HG02623 (cell line): ENCODE data around the gene KRTAP10-8.
"Not testable (repeated sequence)": the region's sequence is repeated elsewhere in the genome, so short reads cannot be mapped to it uniquely, and the experiment has no call there.

Experiments used
- ATAC-seq: cut with Tn5 transposase; IDR thresholded peaks from one replicate; pipeline ENCODE4 v1.9.1; 2021; ENCODE audit warnings: moderate library complexity; ENCODE audit not compliant: unreplicated experiment

The KRTAP10-8 gene

DNA sequence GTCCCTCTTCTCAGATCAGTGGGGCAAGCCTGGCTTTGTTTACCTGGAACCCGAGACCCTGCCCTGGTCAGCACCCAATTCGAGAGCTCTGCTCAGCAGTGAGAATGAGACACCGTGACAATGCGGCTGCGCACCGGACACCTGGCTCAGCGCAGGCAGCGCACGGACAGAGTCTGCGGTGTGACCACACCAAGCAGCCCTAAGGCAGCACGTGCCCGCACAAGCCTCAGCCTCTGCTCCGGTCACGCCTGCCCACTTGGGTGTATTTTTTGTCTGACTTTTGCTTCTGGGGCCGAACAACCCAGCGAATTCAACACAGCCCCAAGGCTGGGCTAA, 4.7 kb downstream of the KRTAP10-8 start:
- ATAC-seq = no peak

DNA sequence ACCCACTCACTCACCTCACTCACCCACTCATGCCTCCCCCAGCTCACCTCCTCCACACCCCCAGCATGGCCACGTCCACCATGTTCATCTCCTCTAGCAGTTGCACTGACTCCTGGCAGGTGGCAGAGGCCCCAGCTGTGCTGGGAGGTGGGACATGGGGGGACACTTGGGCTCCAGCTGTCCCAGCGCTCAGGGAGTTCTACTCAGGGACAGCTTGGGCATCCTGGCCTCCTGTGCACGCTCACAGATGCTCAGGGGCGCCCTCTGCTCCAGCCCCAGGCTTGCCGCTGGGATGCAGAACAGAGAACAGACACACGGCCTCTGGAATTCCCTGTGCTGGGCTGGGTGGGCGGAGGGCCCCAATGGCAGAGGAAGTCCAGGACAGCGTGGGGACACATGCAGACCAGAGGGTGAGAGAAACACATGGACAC, 5.2 kb downstream of the KRTAP10-8 start:
- ATAC-seq = no peak

DNA sequence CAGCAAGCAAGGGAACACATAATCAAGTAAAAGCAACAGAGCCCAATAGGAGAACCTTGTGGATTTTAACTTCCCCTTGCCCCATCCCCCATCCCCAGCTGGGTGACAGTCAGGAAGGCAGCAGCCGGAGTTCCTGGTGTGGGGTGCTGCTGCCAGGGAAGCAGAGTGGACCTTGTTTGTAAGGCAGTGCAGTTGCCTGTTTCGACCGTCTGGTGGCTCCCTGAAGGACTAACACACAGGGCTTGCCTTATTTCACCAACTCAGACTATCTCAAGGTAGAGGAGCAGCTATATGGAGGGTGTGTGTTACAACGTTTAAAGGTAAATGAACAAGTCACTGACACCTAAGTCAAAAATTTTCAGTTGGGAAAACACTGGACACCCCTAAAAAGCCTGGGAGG, 6.6 kb downstream of the KRTAP10-8 start:
- no peak for ATAC-seq

- ATAC-seq = no peak
Observed at GRCh38 chr21:44618909-44619308, 7.0 kb downstream of the KRTAP10-8 start.

- ATAC-seq = no peak
Observed at GRCh38 chr21:44619886-44620285, 8.0 kb downstream of the KRTAP10-8 start.

GRCh38 chr21:44623575-44623974, 11.7 kb downstream of the KRTAP10-8 start:
- ATAC-seq = no peak

GRCh38 chr21:44625756-44626155, 13.9 kb downstream of the KRTAP10-8 start:
- ATAC-seq = no peak

GRCh38 chr21:44626262-44626661, 14.4 kb downstream of the KRTAP10-8 start:
- no peak for ATAC-seq

DNA sequence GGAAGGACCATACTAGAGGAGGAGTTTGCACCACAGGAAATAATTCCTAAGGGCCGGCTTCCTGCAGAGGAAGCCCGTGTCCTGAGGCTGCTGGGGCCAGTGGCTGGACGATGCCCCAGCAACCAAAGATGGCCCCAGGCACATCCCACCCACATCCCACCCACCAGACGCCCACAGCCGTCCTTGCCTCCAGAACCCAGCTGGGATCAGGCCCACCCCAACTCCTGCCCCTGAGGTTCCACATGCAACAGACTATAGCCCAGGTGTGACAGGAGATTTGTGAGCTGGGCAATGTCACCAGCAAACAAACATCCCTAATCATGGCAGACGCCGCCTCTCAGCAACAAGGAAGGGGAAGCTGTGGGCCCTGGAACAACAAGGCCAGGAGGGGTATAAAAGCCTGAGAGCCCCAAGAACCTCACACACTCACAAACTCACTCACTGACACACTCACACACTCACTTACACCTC, 14.8 kb downstream of the KRTAP10-8 start, which contains the start of gene KRTAP10-9:
Gene KRTAP10-9, plus strand, starts transcription at position 421 of the 471 bp plus-strand sequence. CDS start 79 bp downstream, outside the sequence.
- ATAC-seq = no peak

DNA sequence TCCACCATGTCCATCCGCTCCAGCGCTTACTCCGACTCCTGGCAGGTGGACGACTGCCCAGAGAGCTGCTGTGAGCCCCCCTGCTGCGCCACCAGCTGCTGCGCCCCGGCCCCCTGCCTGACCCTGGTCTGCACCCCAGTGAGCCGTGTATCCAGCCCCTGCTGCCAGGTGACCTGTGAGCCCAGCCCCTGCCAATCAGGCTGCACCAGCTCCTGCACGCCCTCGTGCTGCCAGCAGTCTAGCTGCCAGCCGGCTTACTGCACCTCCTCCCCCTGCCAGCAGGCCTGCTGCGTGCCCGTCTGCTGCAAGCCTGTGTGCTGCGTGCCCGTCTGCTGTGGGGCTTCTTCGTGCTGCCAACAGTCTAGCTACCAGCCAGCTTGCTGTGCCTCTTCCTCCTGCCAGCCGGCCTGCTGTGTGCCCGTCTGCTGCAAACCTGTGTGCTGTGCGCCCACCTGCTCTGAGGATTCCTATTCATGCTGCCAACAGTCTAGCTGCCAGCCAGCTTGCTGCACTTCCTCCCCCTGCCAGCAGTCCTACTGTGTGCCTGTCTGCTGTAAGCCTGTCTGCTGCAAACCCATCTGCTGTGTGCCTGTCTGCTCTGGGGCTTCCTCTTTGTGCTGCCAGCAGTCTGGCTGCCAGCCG, 15.4 kb downstream of the KRTAP10-8 start:
- ATAC-seq = not testable (repeated sequence)

GRCh38 chr21:44627831-44628233, 16.0 kb downstream of the KRTAP10-8 start:
- ATAC-seq = not testable (repeated sequence)

- no peak for ATAC-seq
Observed at GRCh38 chr21:44628707-44629391, 17.0 kb downstream of the KRTAP10-8 start.

- ATAC-seq = no peak
Observed at GRCh38 chr21:44630440-44630839, 18.6 kb downstream of the KRTAP10-8 start.

DNA sequence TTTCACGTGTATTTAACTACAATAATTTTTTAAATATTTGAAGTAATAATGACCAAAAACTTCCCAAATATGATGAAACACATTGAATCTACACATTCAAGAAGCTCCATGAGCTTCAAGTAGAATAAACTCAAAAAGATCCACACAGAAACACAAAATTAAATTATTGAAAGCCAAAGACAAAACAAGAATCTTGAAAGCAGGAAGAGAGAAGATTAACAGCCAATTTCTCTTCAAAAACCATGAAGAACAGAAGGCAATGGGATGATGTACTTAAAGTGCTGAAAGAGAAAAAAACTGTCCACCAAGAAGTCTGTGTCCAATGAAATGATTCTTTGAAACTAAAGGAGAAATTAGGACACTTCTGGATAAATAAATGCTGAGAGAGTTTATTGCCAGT, 20.2 kb downstream of the KRTAP10-8 start:
- ATAC-seq = no peak

DNA sequence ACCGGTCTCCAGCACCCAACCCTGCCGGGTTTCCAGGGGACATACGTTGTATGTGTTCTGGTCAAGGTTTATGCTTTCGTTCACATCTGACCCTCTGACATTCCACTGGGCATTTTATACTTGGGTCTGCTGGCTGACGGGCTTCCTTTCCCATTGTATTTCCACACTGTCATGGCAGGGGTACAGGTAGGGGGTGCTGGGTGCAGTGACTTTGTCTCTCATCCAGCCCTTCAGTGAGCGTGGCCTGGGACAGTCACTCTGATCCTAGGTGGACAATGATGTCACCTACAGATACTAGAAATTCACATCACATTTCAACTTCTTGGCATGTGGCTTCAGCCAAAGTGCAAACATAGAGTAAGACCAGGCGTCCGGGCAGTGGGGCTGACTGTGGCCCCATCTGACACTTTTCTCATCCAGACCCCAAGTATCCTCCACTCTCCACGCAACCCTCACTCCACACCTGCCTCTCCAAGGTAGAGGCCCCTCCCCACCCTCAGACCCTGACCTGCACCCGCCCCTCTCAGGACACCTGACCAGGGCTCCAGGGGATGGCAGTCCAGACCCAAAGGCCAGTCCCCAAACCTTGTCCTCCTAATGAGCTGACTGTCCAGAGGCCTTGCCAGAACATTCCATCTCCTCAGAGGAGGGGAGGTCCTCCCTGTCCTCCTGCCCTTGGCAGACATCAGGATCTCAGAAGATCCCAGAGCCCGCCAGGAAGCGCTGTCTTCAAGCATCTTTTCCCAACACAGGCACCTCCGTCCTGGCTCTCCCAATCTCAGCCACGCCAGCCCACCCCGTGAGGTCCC, 24.5 kb downstream of the KRTAP10-8 start:
- ATAC-seq = no peak

DNA sequence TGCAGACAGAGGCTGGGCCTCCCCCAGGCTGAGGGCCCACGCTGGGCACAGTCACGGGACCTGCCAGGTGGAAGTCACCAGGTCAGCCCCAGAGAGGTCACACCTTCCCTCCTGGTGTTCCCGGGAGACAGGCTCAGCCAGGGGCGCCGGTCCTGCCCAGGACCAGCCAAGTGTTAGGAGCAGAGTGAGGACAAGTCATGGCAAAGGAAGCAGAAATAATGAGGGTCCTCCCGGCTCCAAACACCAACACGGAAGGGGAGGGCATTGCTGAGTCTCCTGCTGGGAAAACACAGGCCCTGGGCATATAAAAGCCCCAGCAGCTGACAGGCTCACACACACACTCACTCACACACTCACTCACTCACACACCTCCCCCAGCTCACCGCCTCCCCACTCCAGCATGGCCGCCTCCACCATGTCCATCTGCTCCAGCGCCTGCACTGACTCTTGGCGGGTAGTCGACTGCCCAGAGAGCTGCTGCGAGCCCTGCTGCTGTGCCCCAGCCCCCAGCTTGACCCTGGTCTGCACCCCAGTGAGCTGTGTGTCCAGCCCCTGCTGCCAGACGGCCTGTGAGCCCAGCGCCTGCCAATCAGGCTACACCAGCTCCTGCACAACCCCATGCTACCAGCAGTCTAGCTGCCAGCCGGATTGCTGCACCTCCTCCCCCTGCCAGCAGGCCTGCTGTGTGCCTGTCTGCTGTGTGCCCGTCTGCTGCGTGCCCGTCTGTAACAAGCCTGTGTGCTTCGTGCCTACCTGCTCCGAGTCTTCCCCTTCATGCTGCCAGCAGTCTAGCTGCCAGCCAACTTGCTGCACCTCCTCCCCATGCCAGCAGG, 25.4 kb downstream of the KRTAP10-8 start, which contains the start of gene KRTAP10-10:
Gene KRTAP10-10, plus strand, starts transcription at position 339 of the 833 bp plus-strand sequence. Its CDS starts 62 bp downstream, at position 401.
- no peak for ATAC-seq

- ATAC-seq = not testable (repeated sequence)
Observed at GRCh38 chr21:44637851-44638348, 26.0 kb downstream of the KRTAP10-8 start.

GRCh38 chr21:44638506-44639330, 26.8 kb downstream of the KRTAP10-8 start:
- not testable (repeated sequence) for ATAC-seq

DNA sequence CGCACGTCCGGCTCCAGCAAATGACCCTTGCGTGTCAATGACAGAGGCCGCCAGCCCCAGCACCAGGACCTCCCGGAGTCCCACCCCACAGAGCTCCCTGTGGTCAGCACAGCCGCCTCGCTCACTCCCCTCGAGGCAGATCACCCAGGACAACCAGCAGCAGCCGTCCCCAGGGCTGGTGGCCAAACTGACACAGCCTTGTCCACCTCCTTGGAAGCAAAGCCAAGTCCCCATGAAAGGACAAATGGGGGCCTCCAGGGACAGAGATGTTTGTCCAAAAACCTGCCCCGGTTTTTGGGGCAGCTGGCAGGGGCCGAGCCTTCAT, 27.4 kb downstream of the KRTAP10-8 start:
- no peak for ATAC-seq

DNA sequence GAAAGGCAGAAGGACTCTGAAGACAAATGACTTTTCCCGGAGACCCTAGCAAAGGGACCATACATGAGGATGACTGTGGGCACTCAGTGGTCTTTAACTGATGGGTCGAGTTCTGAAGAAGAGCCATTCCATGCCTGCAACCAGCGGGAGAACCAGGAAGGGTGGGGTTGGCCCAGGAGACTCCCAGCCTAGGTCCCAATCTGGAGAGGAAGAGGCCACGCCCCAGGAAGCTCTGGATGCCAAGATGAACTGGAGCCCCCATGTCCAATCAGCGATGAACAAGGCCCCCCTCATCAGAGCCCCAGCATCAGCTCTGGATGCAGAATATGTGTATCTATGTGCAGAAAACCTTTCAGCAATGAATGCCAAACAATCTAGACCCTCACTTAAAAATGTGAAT, 28.9 kb downstream of the KRTAP10-8 start:
- no peak for ATAC-seq
